DMS153 (cell line): ENCODE results near the gene CAPZA1.

Experiments used
- DNase-seq: peaks from one replicate; lab custom pipeline; 2025; lab: John Stamatoyannopoulos, UW

CAPZA1 gene

DNA sequence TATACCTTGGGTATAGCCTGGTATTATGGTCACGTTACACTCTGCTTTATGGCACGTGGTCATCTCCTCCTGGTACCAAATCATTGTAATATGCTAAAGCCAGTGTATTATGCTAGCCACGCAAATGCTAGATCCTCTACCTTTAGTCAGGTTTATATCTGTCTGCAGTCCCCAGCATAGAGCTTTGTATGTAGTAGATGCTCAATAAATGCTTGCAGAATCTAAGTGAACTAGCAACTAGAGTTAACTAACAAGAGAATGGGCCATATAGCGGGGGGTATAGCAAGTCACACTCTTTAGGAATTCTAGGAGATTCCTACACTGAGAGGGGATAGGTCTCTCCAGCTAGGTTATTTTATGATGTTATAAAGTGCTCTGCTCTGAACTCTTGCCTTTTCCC is 57.9 kb downstream of the CAPZA1 start:
- DNase-seq = no peak

DNA sequence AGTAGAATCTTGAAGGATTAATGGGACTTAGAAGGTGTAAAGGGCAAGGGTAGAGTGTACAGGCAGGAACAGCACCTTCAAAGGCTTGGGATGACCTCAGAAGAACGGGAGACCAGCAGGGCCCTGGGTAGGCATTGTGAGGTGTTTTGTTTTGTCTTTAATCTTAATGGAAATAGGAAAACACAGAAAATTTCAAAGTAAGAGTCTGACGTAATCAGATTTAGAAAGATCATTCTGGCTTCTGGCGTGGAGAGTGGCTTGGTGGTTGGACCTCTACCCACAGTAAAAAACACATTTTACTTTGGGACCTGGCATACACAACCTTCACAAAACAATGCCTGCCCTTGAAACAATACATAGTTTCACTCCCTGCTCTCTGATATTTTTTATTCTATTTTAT is 59.0 kb downstream of the CAPZA1 start:
- no peak for DNase-seq

DNA sequence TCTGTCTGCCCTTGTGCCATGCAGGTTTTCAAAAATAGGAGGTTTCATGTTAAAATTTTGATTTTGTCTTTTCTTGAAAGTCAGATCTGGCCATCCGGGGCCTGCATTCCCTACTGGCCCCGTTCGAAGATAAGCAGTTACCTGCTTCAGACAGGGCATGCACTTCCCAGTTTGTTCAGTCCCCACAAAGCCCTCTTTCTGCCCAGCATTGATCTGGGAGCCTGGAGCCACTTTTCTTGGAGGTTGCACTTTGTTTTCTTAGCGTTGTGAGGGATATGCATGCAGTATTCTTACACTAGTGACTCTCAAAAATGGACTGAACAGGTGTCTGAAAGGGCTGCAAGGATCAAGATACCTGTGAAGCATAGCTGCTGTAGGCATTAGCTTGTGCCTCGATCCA is 66.3 kb downstream of the CAPZA1 start:
- DNase-seq = no peak

DNA sequence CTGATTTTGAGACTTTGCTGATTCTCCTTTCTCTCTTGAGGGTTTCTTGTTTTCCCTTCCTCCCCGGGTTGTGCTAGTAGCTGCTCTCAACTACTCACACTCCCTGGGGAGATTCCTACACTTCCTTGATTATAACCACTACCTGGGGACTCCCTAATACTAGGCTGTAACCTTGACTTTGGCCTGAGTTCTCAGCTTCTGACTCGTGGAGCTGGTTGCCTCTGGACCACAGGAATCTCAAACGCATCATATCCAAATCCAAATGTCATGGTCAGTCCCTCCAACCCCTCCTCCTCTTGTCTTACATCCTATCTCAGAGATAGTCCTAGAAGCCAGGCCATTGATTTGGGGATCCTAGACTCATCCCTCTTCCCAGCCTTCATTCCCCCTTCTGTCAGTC is 66.8 kb downstream of the CAPZA1 start:
- no peak for DNase-seq

DNA sequence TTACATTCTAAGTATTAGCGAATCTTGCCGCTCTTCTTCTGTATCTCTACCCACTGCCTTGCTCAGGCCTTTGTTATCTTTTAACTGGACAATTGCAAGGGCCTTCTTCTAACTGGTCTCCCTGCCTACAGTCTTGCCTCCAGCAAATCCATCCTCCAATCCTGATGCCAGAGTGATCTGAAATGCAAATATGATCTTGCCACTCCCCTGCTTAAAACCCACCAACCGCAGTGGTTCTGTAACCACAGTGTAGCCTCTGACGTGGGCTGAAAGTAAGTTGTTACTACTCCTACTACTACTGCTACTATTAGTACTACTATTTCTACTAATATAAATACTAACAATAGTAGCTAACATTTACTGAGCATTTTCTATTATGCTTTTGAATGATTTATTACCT is 67.2 kb downstream of the CAPZA1 start:
- DNase-seq = no peak

DNA sequence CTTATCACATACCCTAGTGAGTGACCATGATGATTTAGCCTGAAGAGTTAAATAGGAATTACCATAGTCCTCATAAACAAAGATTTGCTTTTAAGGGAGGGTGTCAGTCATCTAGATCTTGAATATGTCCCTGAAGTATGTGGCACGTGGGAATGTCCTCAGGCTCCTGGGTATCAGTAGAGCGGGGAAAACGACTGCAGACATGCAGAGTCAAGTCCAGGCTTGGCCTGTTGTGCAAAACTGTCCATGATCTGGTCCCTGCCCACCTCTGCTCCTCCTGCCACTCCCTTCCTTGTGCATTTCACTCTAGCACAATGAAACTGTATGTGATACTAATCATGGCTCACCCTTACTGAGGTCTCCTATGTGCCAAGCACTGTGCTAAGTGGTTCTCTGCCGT is 67.7 kb downstream of the CAPZA1 start:
- DNase-seq = no peak

DNA sequence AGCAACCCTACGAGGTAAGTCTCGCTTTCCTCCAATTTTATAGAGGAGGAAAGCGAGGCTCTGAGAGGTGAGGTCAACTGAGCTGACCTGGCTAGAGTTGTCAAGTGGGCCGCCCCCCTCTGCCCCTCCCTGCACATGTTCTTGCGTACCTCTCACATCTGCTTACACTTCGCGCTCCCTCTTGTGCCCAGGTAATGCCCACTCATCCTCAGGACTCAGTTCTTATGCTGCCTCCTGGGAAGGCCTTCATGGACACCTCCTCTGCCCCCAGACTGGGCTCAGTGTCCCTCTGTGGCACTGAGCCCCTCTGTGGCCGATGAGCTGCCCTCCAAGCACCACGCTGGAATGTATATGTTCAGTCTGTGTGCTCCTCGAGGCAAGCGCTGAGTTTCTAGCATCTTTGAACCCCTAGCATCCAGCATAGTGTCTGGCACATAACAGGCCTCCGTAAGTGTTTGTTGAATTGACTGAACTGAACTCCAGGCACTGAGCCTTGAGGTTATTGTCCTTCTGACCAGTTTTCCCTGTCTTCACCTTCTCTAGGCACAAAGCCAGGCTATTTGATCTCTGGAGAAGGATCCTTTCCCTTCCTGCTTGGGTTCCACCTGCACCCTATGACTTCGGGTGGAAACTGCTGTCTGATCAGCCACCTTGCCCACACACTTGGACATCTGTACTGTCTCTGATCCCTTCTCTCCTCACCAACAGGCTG is 68.3 kb downstream of the CAPZA1 start:
- DNase-seq = no peak

DNA sequence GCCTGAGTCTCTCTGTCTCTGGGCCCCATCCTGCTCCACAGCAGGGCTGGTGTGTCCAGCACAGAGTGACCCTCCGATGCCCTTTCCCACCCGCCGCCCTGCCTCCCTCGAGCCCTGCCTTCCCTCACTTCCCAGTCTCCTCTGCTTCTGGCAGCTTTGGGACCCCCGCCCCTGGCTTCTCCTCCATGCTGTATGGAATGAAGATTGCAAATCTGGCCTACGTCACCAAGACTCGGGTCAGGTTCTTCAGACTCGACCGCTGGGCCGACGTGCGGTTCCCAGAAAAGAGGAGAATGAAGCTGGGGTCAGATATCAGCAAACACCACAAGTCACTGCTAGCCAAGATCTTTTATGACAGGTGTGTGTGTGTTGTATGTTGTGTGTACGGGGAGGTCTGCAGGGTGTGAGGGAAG is 69.2 kb downstream of the CAPZA1 start:
- DNase-seq = no peak

DNA sequence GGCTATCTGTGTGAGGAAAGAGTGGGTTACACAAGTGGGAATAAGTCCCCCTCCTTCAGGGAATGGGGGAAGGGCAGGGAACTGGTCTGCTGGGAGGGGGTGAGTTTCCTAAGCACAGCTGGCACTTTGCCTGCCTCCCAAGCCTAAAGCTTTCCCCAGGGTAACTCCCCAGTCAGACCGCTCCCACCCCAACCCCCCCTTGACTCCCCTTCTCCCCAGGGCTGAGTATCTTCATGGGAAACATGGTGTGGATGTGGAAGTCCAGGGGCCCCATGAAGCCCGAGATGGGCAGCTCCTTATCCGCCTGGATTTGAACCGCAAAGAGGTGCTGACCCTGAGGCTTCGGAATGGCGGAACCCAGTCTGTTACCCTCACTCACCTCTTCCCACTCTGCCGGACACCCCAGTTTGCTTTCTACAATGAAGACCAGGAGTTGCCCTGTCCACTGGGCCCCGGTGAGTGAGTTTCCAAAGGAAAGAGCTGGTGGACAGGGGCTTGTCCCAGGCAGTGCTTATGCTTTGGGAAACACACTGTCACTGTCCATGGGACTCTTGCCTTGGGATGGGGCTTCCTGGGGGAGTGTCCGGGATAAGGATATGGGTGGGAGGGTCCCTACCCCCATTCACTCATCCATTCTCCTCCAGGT is 69.7 kb downstream of the CAPZA1 start:
- no peak for DNase-seq

DNA sequence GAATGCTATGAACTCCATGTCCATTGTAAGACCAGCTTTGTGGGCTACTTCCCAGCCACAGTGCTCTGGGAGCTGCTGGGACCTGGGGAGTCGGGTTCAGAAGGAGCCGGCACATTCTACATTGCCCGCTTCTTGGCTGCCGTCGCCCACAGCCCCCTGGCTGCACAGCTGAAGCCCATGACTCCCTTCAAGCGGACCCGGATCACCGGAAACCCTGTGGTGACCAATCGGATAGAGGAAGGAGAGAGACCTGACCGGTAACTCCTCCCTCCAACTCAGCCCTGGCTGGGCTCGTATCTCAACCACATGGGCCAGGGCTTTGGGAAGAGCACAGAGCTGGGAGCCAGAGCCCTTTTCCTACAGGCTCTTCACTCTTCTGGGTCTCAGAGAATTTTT is 70.2 kb downstream of the CAPZA1 start:
- DNase-seq = no peak

DNA sequence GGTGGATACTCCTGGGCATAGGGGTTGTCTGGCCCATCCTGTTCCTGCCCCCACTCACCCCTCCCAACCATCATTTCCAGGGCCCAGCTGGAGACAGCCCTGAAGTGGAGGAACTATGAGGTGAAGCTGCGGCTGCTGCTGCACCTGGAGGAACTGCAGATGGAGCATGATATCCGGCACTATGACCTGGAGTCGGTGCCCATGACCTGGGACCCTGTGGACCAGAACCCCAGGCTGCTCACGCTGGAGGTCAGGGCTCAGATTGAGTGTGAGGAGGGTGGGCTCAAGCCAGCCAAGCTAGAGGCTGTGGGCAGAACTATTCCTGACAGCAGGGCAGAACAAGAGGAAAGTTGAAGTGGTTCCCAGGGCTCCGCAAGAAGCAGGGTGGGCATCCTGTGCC is 73.0 kb downstream of the CAPZA1 start:
- no peak for DNase-seq

DNA sequence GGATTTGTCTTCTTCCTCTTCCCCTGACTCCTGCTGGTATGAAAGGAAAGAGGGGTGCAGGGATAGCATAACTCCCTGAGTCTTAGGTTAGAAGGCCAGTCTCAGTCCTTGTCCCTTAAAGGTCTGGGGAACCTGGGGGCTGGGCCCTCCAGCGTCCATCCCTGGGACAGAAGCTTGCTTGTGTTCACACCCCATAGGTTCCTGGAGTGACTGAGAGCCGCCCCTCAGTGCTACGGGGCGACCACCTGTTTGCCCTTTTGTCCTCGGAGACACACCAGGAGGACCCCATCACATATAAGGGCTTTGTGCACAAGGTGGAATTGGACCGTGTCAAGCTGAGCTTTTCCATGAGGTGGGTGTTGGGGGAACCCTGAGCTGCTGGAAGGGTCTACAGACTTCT is 74.2 kb downstream of the CAPZA1 start:
- no peak for DNase-seq

DNA sequence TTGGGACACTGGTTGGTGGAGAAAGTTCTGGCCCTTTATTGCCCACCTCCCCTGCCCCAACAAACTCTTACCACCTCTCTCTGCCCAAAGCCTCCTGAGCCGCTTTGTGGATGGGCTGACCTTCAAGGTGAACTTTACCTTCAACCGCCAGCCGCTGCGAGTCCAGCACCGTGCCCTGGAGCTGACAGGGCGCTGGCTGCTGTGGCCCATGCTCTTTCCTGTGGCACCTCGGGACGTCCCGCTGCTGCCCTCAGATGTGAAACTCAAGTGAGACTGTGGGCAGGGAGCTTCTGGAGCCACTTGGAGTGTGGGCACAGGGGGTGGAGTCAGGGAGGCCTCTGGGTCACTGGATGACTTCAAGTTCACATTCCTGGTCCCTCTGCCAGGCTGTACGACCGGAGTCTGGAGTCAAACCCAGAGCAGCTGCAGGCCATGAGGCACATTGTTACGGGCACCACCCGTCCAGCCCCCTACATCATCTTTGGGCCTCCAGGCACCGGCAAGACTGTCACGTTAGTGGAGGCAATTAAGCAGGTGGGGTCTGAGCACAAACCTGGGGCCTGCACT is 74.8 kb downstream of the CAPZA1 start:
- DNase-seq = no peak

DNA sequence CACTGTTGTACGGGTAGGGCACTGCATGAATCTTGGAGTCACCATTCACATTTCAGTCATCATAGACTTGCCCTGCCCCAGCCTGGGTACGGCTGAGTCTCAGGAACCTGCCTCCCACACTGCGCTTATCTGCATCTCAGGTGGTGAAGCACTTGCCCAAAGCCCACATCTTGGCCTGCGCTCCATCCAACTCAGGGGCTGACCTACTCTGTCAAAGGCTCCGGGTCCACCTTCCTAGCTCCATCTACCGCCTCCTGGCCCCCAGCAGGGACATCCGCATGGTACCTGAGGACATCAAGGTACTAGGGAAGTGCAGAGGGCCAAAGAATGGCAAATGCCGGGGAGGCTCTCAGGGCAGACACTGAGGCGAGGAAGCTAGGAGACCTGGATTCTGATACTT is 75.6 kb downstream of the CAPZA1 start:
- DNase-seq = no peak

DNA sequence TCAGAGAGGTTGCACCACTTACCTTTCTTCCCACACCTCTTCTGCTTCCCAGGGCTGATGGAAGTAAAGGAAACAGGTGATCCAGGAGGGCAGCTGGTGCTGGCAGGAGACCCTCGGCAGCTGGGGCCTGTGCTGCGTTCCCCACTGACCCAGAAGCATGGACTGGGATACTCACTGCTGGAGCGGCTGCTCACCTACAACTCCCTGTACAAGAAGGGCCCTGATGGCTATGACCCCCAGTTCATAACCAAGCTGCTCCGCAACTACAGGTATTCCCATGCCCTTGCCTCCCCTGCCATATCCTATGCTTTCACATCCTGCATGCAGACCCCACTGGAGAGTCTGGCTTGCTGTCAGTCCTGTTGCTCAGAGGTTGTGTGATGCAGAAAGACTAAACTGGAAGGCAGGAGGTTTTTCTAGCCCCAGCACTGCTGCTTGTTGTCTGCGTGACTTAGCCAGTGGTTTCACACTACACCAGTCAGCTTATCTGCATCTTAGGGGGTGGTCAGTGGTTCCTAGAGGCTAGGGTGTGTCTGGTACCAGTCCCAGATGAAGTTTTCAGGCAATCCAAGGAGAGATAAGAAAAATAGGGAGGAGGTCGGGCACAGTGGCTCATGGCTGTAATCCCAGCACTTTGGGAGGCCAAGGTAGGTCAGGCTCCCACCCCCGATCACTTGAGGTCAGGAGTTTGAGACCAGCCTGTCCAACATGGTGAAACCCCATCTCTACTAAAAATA is 77.1 kb downstream of the CAPZA1 start:
- no peak for DNase-seq

DNA sequence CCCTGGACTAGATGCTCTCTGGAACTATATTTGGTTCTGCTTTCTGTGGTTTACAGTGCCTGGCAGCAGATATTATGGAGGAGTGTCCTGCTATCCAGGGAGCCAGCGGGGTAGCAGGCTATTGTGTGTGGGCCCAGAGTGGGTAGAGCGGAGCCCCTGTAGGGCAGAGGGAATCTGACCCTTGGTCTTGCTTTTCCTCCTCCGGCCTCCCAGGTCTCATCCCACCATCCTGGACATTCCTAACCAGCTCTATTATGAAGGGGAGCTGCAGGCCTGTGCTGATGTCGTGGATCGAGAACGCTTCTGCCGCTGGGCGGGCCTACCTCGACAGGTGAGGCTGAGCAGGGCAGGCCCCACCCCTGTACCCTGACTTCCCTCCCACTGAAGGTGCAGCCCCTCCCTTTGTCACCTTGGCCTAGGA is 78.2 kb downstream of the CAPZA1 start:
- no peak for DNase-seq

DNA sequence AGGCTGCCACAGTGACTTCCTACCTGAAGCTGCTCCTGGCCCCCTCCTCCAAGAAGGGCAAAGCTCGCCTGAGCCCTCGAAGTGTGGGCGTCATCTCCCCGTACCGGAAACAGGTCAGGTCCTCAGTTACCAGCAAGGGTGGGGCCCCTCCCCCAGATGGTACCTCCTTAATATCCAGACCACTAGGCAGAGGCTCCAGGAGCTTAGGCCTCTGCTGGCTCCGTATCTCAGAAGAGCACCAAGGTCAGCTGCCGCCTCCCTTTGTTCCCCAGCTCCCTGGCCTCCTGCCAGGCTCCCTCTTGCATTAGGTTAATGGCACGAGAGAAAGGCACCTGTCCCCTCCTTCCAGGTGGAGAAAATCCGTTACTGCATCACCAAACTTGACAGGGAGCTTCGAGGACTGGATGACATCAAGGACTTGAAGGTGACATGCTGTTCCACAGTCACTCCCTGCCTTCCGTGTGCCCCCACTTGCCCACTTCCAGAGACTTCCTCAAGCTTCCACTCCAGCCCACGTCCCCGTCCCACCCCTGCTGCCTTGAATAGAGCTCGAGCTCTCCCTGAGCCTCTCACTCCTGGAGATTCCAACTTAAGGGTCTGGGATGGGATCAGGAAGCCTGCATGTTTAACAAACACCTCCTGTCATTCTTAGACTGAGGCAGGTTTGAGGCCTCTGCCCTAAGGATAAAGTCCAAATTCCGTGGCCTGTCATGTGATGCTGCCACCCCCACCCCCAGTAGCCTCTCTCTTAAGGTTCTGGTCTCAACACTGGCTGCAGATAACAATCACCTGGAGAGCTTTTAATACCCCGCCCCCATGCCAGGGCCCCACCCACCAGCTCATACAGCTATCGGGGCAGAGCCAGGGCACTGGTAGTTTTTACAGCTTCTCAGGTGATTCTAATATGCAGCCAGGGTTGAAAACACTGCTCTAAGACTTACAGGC is 79.0 kb downstream of the CAPZA1 start:
- peak; percentile 75 for DNase-seq

DNA sequence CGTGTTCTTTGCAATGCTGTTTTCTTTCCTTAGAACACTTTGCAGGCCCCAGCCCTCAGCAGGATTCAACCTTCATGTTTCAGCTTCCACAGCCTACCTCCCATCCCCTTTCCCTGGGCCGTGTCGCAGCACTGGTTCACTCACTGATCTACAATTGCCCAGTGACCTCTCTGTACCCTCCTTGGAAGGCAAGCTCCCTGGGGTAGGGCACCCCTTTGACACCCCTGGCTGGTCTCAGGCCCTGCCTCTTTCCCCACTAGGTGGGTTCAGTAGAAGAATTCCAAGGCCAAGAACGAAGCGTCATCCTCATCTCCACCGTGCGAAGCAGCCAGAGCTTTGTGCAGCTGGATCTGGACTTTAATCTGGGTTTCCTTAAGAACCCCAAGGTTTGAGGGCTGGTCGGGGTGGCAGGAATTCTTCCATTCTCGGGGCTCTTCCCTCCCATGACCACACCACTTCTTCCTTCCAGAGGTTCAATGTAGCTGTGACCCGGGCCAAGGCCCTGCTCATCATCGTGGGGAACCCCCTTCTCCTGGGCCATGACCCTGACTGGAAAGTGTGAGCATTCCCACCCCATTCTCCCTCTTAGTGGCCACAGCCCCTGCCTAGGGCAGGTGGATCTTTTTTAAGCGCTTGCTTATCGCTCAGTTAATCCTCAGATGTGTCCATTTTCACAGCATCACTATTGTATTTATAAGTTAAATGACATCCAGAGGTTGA is 80.0 kb downstream of the CAPZA1 start:
- DNase-seq = no peak

DNA sequence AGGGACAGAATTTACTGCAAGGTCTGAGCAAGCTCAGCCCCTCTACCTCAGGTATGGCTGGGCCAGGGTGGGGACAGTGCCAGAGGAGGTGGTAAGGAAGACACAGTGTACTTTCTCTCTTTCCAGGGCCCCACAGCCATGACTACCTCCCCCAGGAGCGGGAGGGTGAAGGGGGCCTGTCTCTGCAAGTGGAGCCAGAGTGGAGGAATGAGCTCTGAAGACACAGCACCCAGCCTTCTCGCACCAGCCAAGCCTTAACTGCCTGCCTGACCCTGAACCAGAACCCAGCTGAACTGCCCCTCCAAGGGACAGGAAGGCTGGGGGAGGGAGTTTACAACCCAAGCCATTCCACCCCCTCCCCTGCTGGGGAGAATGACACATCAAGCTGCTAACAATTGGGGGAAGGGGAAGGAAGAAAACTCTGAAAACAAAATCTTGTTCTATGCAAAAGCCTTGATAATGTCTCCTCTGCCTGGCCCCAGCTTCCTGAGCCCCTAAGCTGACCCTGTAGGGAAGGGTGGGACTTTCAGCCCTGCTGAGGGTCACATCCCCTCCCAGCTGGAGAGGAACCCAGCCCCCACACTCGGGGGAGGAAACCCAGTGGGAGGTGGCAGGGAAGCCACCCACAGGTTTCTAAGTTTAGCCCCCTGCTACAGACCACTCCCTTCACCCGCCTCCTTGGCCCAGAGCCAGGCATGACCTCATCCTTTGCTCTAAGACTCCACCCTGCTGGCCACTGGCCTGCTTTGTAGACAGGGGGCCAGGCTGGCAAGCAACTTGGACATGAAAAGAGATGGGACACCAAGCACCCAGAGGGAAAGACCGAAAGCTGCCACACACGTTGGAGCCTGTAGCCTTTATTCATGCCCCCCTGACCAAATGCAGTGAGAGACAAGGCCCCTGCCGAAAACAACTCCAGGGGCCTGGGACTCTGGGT is 80.9 kb downstream of the CAPZA1 start:
- peak; percentile 74 for DNase-seq
